Heart left ventricle (tissue), 16 donors: ENCODE results near the gene NR4A1. TPM values are rescaled to one million over a fixed set of nuclear protein-coding genes. Genes with fewer than 3 reads are reported as not detected.

ENCODE experiments used
- ATAC-seq, 4 donors: fragments of 200-7000 bp; cut with Tn5 transposase; one replicate each; pipeline ENCODE4 v1.9.1; 2020 to 2022; ENCODE audit warnings: moderate library complexity in 4 of 4, mild to moderate bottlenecking in 3 of 4, moderate number of reproducible peaks in 1 of 4
- DNase-seq, 5 donors: peaks; one replicate each; pipeline ENCODE4 v3.0.0-alpha.2; 2020
- H3K27ac ChIP-seq, 12 donors: fragments of 200-600 bp; sonication (generic) in 4 of 12; one replicate each; pipeline versions ENCODE4 v1.5.0 to v1.8.0; 2016 to 2022; ENCODE audit warnings: mild to moderate bottlenecking in 2 of 12
- H3K27me3 ChIP-seq, 9 donors: fragments of 200-600 bp; sonication (generic) in 2 of 9; one replicate each; pipeline versions ENCODE4 v1.5.1 to v1.8.0; 2016 to 2022; ENCODE audit warnings: mild to moderate bottlenecking in 3 of 9
- H3K36me3 ChIP-seq, 9 donors: fragments of 200-600 bp; sonication (generic) in 2 of 9; one replicate each; pipeline versions ENCODE4 v1.5.0 to v1.8.0; 2018 to 2022; ENCODE audit warnings: mild to moderate bottlenecking in 2 of 9
- H3K4me1 ChIP-seq, 12 donors: fragments of 200-600 bp; sonication (generic) in 4 of 12; one replicate each; pipeline versions ENCODE4 v1.5.0 to v1.8.0; 2016 to 2022; ENCODE audit warnings: mild to moderate bottlenecking in 3 of 12
- H3K4me3 ChIP-seq, 12 donors: fragments of 200-600 bp; sonication (generic) in 4 of 12; one replicate each; pipeline versions ENCODE4 v1.5.0 to v1.8.0; 2017 to 2022; ENCODE audit warnings: mild to moderate bottlenecking in 9 of 12, moderate library complexity in 4 of 12
- H3K9me3 ChIP-seq, 12 donors: fragments of 200-600 bp; sonication (generic) in 4 of 12; one replicate each; pipeline versions ENCODE4 v1.5.0 to v1.8.0; 2016 to 2022; ENCODE audit warnings: mild to moderate bottlenecking in 1 of 12
- POLR2A ChIP-seq, 2 donors: fragments of 450-650 bp; IDR thresholded peaks; one replicate each; pipeline ENCODE4 v1.6.1; 2017; ENCODE audit warnings: antibody characterized with exemption in 2 of 2, mild to moderate bottlenecking in 2 of 2, moderate library complexity in 2 of 2
- WGBS, 4 donors: extraction: QIAGEN DNeasy Blood & Tissue Kit in 2 of 4; methylation state at CpG; one replicate each; pipeline versions ENCODE4 v1.1.5 to v1.1.7; 2013 to 2018; 5-methylcytosine and 5-hydroxymethylcytosine counted together
- intact Hi-C, 10 donors: fragments of 100-400 bp; cut with DNase I; formaldehyde crosslinking; loops; one replicate each; pipeline versions ENCODE4 v1.11.1 to v1.14.2; 2022
- polyA plus RNA-seq, 2 donors: library from polyadenylated mRNA; stranded (reverse); fragments of 200-250 nt; gene quantifications; one replicate each; pipeline ENCODE4 v1.2.3, GENCODE V29; 2013
- total RNA-seq, 9 donors: library from RNA; depleted of rRNA in 2 of 9; stranded (reverse); fragments of >200 nt in 2 of 9; fragmentation: NEBNext Ultra II Directional in 3 of 9; extraction: Animal tissue kit (Norgen Biotek cat#: 25700) in 3 of 9; gene quantifications; one replicate each; pipeline versions ENCODE4 v1.1.0 to v1.2.4, GENCODE V29; 2016 to 2023
- TF ChIP-seq, protein P1 (sequence below), 12 donors: fragments of 200-600 bp; sonication (generic) in 4 of 12; IDR thresholded peaks; one replicate each; pipeline versions ENCODE4 v1.5.0 to v1.8.0; 2018 to 2022; ENCODE audit warnings: antibody characterized with exemption in 12 of 12, mild to moderate bottlenecking in 5 of 12
- donor health status: ischemic (EF 13 %, LVEDD 7.1; RV severe dilation, severe dysfunction).
- donor health status: healthy with polysubstance abuse.
- donor health status: DM: no; HTN: yes; CAD: no.
- donor health status: DM: no; HTN: no; CAD: no.
- donor health status: ischemic (EF 25% LVEDD 6.9; RV normal size, moderate dysfunction).
- donor health status: ischemic (EF 25% LVEDD 5.7; RV mildly dilated, moderate dysfunction).
- donor health status: healthy.
- donor health status: DM: yes; HTN: yes; CAD: no.
- donor health status: ischemic (EF 35%, LVEDD 5.7; RV mildly dilated, moderate dysfunction).
- donor health status: nonischemic (EF 11% LVEDD 7.7; RV severe dilation, severe dysfunction).
- donor health status: DM: yes; HTN: yes; CAD: no.
- donor health status: PGD.
- donor health status: ischemic (EF 29% LVEDD 5.4; RV normal size, mild dysfunction).
- donor health status: nonischemic (EF 23%, LVEDD 6.1; RV moderate dilation, normal function).

The NR4A1 gene
- total and polyA plus RNA-seq, 11 donors = 22.0 to 140 (median 46.0) TPM

DNA sequence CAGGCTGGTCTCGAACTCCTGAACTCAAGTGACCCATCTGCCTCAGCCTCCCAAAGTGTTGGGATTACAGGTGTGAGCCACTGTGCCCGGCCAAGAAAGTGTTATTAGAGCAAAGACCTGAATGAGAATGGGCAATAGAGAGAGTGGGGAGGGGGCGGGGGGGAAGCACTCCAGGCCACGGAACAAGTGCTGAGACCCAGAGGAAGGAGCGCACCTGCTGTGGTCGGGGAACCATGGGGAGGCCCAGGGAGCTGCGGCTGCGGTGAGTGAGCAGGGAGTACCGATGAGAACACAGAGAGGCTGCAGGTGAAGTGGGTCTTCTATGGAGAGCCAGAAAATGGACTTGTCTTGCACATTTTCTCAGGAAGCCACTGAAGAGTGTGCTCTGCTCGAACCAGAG, 39.0 kb downstream of the NR4A1 start:
- intact Hi-C loops = no loop called here
- H3K27me3 ChIP-seq = peaks cover 0 to 22% (median 6%) of the 10 kb centered on the region in 9 donors
- no peak overlapping the region for H3K4me3 ChIP-seq
- 73 to 80% (median 76%) methylated on average over 10 of the region's 10 CpGs for WGBS, 4 donors
- ATAC-seq (no peak), DNase-seq (no peak)
- H3K27ac ChIP-seq = no peak overlapping the region
- no peaks in the 10 kb centered on the region for H3K4me1 ChIP-seq
- TF ChIP-seq, protein P1, sequence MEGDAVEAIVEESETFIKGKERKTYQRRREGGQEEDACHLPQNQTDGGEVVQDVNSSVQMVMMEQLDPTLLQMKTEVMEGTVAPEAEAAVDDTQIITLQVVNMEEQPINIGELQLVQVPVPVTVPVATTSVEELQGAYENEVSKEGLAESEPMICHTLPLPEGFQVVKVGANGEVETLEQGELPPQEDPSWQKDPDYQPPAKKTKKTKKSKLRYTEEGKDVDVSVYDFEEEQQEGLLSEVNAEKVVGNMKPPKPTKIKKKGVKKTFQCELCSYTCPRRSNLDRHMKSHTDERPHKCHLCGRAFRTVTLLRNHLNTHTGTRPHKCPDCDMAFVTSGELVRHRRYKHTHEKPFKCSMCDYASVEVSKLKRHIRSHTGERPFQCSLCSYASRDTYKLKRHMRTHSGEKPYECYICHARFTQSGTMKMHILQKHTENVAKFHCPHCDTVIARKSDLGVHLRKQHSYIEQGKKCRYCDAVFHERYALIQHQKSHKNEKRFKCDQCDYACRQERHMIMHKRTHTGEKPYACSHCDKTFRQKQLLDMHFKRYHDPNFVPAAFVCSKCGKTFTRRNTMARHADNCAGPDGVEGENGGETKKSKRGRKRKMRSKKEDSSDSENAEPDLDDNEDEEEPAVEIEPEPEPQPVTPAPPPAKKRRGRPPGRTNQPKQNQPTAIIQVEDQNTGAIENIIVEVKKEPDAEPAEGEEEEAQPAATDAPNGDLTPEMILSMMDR (IDR thresholded peaks at IDR 0.05) = no peak
- H3K36me3 ChIP-seq = no peaks in the 10 kb centered on the region
- H3K9me3 ChIP-seq = no peaks in the 10 kb centered on the region

DNA sequence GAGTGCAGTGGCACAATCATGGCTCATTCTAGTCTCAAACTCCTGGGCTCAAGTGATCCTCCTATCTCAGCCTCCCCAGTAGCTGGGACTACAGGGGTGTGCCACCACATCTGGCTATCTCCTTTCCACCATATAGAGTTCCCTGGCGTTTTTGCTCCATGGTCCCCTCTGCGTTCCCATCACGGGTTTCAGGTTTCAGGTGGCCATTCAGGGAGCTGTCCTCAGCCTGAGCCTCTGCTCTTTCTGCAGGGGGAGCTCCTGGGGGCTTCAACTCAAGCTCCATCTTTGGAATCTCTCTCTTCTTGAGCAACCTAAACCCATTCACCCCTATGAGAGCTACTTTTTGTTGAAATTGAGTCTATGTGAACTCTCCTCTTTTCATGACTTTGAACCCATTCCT, 39.8 kb downstream of the NR4A1 start:
- Histone ChIP-seq H3K4me3 (no peak overlapping the region), H3K36me3 (no peaks in the 10 kb centered on the region), H3K4me1 (no peaks in the 10 kb centered on the region), H3K27me3 (peaks cover 0 to 22% (median 6%) of the 10 kb centered on the region in 9 donors), H3K9me3 (no peaks in the 10 kb centered on the region), H3K27ac (no peak overlapping the region)
- no peak for DNase-seq
- TF ChIP-seq, protein P1 (IDR thresholded peaks at IDR 0.05) = no peak
- TF ChIP-seq POLR2A (IDR thresholded peaks at IDR 0.05) = no peak
- intact Hi-C loops = no loop called here
- 22 to 29% (median 24%) methylated on average over 3 of the region's 3 CpGs for WGBS, 4 donors
- no peak for ATAC-seq

DNA sequence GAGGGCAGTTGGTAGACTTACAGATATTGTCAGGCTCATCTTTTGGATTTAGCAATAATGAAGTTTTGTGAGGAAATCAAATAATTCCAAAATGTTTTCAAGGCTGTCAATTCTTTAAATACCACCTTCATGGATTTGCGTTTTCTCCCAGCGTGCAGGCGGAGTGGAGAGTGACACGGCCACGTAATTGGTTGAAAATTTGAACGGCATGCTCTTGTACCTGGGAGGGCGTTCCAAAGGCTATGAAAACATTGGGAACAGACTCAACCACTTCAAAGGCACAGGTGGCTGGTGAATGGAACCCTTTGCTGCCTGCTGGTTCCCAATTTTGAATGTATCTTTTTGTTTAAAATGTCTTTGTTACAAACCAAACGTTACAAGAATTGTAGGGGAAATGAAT, 40.6 kb downstream of the NR4A1 start:
- DNase-seq (no peak), ATAC-seq (no peak)
- intact Hi-C loops = no loop called here
- WGBS, 4 donors = 75 to 83% (median 77%) methylated on average over 8 of the region's 8 CpGs
- no peaks in the 10 kb centered on the region for H3K9me3 ChIP-seq
- H3K27me3 ChIP-seq = peaks cover 0 to 25% (median 6%) of the 10 kb centered on the region in 9 donors
- no peaks in the 10 kb centered on the region for H3K36me3 ChIP-seq
- no peak overlapping the region for H3K4me3 ChIP-seq
- TF ChIP-seq POLR2A (IDR thresholded peaks at IDR 0.05) = no peak
- TF ChIP-seq, protein P1 (IDR thresholded peaks at IDR 0.05) = no peak
- no peaks in the 10 kb centered on the region for H3K4me1 ChIP-seq
- no peak overlapping the region for H3K27ac ChIP-seq

DNA sequence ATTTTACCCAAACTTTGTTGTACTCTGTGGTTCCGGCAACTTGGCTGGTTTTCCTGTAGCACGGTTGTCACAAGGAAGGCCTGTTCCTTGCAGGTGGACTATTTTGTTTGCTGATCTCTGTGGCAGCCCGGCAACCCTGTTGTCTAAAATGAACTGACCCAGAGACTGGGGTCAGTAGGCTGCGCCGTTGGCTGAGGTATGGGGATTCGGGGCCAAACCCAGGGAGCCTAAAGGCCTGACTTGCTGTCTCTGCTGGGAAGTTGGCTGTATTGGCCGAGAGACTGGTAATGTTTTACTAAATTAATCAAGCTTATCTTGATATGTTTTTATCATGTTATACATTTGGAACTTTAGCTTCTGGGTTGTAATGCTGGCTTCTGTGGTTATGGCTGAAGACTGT, 42.1 kb downstream of the NR4A1 start:
- Histone ChIP-seq H3K4me3 (no peak overlapping the region), H3K27me3 (peaks cover 0 to 33% (median 7%) of the 10 kb centered on the region in 9 donors), H3K9me3 (no peaks in the 10 kb centered on the region), H3K4me1 (no peaks in the 10 kb centered on the region), H3K27ac (no peak overlapping the region), H3K36me3 (no peaks in the 10 kb centered on the region)
- no peak for TF ChIP-seq POLR2A (IDR thresholded peaks at IDR 0.05)
- TF ChIP-seq, protein P1 (IDR thresholded peaks at IDR 0.05) = no peak
- WGBS, 4 donors = 68 to 84% (median 78%) methylated on average over 7 of the region's 7 CpGs
- DNase-seq = no peak
- intact Hi-C loops = no loop called here
- no peak for ATAC-seq
